Mucosa of descending colon (tissue), 3 donors: Measurements from ENCODE around the gene HOXC9. TPM values are rescaled to one million over a fixed set of nuclear protein-coding genes. Genes with fewer than 3 reads are reported as not detected.
A peak's percentile ranks its signal among the peaks of the same experiment; 100 is the strongest.

ENCODE experiments used
- ATAC-seq: fragments of 200-7000 bp; cut with Tn5 transposase; one replicate; pipeline ENCODE4 v1.9.1; 2020; ENCODE audit warnings: mild to moderate bottlenecking, moderate library complexity
- DNase-seq, 3 donors: peaks; one replicate each; pipeline ENCODE4 v3.0.0-alpha.2; 2020
- H3K36me3 ChIP-seq: fragments of 200-600 bp; one replicate; pipeline ENCODE4 v1.8.0; 2021; ENCODE audit warnings: low read depth, mild to moderate bottlenecking
- H3K4me1 ChIP-seq: fragments of 200-600 bp; one replicate; pipeline ENCODE4 v1.8.0; 2021; ENCODE audit warnings: low read depth, mild to moderate bottlenecking
- H3K4me3 ChIP-seq: fragments of 200-600 bp; one replicate; pipeline ENCODE4 v1.8.0; 2021; ENCODE audit warnings: mild to moderate bottlenecking
- H3K9me3 ChIP-seq: fragments of 200-600 bp; one replicate; pipeline ENCODE4 v1.8.0; 2021; ENCODE audit warnings: mild to moderate bottlenecking
- intact Hi-C, 2 donors: fragments of 100-400 bp; cut with DNase I in 1 of 2; cut with micrococcal nuclease in 1 of 2; formaldehyde crosslinking; loops; one replicate each; pipeline versions ENCODE4 v1.11.0 to v1.11.1; 2022; cut with DNase I, micrococcal nuclease
- total RNA-seq, 3 donors: library from RNA; stranded (reverse); fragmentation: NEBNext Ultra II Directional in 2 of 3; extraction: Animal tissue kit (Norgen Biotek cat#: 25700) in 2 of 3; gene quantifications; one replicate each; pipeline versions ENCODE4 v1.2.1 to v1.2.4, GENCODE V29; 2021 to 2023
- TF ChIP-seq, protein P1 (sequence below): fragments of 200-600 bp; IDR thresholded peaks from one replicate; pipeline ENCODE4 v1.8.0; 2022; ENCODE audit warnings: antibody characterized with exemption, mild to moderate bottlenecking
- donor health status: DM: no; HTN: no; CAD: no; lungs with moderate emphysema.
- donor health status: DM: no; HTN: no; CAD: no.
- donor health status: DM: no; HTN: yes; CAD: no.

The HOXC9 gene
- total RNA-seq, 3 donors from 2014 or later = not detected

DNA sequence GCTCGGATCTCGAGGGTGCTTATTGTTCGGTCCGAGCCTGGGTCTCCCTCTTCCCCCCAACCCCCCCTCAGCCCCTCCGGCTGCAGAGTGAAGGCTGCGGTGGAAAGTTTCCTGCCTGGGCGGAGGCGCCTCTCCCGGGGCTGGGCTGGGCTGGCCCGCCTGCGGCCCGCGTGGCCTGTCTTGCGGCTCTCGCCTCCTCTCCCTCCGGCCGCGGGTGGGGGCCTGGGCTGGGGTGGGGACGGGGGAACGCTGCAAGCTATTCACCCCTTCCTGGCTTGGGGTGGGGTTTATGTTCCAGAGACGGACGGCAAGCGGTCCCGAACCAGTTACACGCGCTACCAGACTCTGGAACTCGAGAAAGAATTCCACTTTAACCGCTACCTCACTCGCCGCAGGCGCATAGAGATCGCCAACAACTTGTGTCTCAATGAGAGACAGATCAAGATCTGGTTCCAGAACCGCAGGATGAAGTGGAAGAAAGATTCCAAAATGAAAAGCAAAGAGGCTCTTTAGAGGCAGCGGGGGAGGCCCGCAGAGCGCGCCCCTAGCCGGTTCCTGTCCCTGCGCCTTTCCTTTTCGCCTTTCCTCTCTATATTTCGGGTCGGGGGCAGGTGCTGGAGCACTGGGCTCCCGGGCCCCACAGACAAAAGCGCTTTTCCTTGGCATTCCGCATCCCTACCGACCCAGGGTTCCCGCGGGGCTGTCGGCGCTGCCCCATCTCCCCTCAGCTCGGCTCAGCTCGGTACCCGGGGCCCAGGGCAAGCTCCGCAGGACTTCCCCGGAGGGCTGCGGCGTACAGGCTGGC lies 34.2 kb downstream of the HOXC9 start:
- DNase-seq (no peak), ATAC-seq (no peak)
- H3K36me3 ChIP-seq = no peaks in the 10 kb centered on the region
- H3K9me3 ChIP-seq = no peaks in the 10 kb centered on the region
- H3K4me1 ChIP-seq = peaks cover 8% of the 10 kb centered on the region
- TF ChIP-seq, protein P1, sequence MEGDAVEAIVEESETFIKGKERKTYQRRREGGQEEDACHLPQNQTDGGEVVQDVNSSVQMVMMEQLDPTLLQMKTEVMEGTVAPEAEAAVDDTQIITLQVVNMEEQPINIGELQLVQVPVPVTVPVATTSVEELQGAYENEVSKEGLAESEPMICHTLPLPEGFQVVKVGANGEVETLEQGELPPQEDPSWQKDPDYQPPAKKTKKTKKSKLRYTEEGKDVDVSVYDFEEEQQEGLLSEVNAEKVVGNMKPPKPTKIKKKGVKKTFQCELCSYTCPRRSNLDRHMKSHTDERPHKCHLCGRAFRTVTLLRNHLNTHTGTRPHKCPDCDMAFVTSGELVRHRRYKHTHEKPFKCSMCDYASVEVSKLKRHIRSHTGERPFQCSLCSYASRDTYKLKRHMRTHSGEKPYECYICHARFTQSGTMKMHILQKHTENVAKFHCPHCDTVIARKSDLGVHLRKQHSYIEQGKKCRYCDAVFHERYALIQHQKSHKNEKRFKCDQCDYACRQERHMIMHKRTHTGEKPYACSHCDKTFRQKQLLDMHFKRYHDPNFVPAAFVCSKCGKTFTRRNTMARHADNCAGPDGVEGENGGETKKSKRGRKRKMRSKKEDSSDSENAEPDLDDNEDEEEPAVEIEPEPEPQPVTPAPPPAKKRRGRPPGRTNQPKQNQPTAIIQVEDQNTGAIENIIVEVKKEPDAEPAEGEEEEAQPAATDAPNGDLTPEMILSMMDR = no peak
- no peak overlapping the region for H3K4me3 ChIP-seq
- intact Hi-C loops = no loop called here

DNA sequence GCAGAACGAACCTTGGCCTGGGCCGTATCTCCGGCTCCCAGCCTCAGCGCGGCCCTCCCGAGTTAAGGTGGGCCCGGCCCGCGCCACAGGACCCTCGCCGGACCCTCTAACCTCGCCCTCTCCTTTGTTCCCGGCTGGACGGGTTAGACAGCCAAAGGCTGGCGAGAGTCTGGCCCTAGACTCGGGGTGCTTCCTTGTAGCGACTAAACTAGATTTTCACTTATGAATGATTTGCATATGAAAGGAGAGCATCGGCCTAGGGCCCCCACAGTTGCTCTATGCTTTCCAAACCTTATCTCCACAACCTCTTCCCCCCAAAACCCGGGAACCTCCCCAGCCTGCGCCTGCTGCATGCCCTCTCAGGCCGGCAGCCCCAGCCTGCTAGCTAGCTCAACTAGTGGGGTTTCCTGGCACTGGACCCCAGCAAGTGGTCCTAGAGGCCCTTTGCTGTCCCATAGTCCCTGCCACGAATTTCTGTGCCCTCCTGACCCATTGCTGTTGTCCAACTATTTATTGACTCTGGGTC lies 34.9 kb downstream of the HOXC9 start:
- DNase-seq (no peak), ATAC-seq (no peak)
- Histone ChIP-seq H3K36me3 (no peaks in the 10 kb centered on the region), H3K9me3 (no peaks in the 10 kb centered on the region), H3K4me1 (peaks cover 8% of the 10 kb centered on the region), H3K4me3 (no peak overlapping the region)
- TF ChIP-seq, protein P1 = no peak
- intact Hi-C loops = no loop called here

DNA sequence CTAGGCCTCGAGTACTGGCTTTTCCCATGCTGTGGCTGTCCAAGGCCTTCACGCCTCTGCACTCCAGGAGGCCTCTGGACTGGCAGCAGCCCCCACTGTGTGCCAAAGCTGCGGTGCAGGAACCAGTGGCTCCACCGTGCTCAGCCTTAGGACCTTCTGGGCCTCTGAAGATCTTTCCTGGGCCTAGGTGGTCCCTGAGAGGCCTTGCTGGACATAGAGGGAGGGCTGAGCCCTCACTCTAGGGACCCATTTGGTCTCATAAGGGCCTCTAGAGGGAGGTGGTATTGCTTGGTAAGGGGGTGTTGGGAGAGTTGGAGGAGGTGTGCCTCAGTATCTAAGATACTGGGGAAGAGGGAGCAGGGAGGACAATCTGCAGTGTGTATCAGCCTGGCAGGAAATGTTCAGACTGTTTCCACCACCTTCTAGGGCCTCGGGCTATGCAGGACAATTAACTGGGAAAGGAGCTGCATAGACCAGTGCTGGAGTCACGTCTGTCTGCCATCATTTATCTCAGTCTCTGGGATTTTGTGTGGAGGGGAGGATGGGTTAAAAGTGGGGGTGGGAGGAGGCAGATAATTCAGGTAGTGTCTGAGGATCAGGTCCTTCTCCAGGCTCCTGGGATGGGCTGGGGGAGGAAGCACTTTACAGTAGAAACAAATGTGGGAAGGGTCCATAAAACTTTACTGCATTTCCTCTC lies 35.8 kb downstream of the HOXC9 start:
- Histone ChIP-seq H3K9me3 (no peaks in the 10 kb centered on the region), H3K4me1 (peaks cover 8% of the 10 kb centered on the region), H3K36me3 (no peaks in the 10 kb centered on the region), H3K4me3 (no peak overlapping the region)
- no peak for ATAC-seq
- TF ChIP-seq, protein P1 = no peak
- DNase-seq = no peak
- intact Hi-C loops = no loop called here

DNA sequence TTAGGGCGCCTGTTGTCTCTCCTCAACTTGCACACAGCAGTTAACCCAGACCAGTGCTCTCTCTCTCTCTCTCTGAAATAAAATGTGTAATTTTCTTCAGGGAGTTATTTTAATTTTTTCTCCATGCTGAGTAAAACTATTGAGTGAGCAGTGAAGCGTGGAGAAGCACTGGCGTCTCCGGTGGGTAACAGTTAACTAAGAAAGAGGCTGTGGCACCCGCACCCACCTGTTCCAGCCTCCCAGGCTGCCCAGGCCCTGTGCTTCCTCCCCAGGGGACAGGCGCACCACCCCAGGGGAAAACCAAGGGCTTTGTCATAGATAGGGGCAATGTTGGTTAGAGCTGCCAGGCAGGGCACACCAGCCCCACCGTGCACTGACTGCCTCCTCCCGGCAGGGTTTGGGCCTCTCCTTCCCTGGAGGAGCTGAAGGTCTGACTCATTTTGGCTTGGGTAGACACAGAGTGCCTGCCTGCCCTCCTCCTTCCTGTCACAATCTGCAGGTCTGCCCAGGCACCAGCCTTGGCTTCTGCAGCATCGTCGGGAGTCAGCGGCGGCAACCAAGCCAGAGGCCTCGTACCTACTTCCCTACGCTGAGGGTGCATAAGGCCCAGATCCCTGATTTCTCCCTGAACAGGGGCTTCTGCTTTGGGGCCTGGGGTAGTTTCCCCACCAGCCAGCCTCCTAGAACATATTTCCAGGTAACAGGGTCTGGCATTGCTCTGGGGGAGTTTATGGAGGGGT lies 36.8 kb downstream of the HOXC9 start:
- TF ChIP-seq, protein P1 = no peak
- DNase-seq (no peak), ATAC-seq (no peak)
- Histone ChIP-seq H3K4me1 (peaks cover 8% of the 10 kb centered on the region), H3K4me3 (no peak overlapping the region), H3K9me3 (no peaks in the 10 kb centered on the region), H3K36me3 (no peaks in the 10 kb centered on the region)
- intact Hi-C loops = no loop called here

DNA sequence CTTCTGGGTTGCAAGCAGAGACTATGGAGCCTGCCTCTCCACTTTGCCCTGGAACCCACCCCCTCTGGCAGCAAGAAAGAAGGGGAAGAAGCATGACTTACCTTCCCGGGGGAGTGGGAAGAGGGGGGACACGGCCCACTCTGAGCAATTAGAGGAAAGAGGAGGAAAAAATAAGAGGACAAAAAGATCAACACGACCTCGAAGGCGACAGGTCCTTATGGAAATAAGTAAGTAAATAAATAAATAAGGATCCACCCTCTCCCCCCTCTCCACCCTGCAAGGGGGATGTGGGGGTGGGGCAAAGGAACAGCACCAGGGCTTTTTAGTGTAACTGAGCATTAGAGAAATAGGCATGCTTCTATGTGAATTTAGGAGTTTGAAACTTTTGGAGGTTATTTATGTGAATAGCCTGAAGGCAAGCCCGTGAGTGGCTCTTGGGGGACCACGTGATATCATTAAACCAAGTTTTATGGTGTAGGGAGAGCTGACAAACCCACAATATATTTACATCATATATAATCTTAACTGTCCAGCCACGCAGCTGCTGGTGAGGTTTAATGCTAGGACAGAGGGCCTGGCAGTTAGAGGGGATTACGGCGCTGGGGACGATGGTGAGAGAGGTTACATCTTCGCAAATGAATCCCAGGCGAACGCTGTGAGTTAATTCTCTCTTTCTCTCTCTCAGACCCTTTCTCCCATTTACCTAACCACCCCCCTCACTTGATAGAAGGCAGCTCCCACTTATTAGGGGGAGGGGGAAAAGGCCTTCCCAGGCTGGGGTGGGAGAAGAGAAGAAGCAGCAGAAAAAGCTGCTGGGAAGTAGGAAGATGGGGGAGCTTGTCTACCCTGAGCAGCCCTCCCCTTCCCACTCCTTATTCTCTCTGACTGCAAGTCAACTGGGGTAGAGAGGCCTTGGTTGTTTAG lies 37.7 kb downstream of the HOXC9 start:
- ATAC-seq = peak; percentile 28
- DNase-seq = no peak
- Histone ChIP-seq H3K9me3 (no peaks in the 10 kb centered on the region), H3K4me1 (peaks cover 8% of the 10 kb centered on the region), H3K4me3 (no peak overlapping the region), H3K36me3 (no peaks in the 10 kb centered on the region)
- TF ChIP-seq, protein P1 = no peak
- intact Hi-C loops = no loop called here
